ENCODE results near the gene IL22. TPM values are rescaled to one million over a fixed set of nuclear protein-coding genes. Genes with fewer than 3 reads are reported as not detected.

The IL22 gene
- total and polyA plus RNA-seq, 2 donors (not counting 1 experiment from before 2014, with no cell fraction given): not detected

- peak overlapping the region; percentile 5 for H2AFZ ChIP-seq (ENCODE audit: low read length)
- no peaks in the 10 kb centered on the region for H3K36me3 ChIP-seq (ENCODE audit: control insufficient read depth, insufficient read depth, low read length)
- peak overlapping the region in 2 of 4 experiments; percentile 23 to 49 for H3K4me3 ChIP-seq (replicated peaks in 1 of 4; ENCODE audit: control extremely low read depth in 1 of 4, insufficient read depth in 1 of 4, low read depth in 3 of 4, low read length in 4 of 4)
- no peak overlapping the region for H3K9ac ChIP-seq (ENCODE audit: insufficient read depth, low read length)
- H3K4me2 ChIP-seq (ENCODE audit: extremely low read depth, insufficient read depth, low read length): peak overlapping the region; percentile 28
- H3K9me3 ChIP-seq (ENCODE audit: control insufficient read depth, insufficient read depth, low read depth, low read length): no peaks in the 10 kb centered on the region
- H3K79me2 ChIP-seq (ENCODE audit: control insufficient read depth, insufficient read depth, low read length): no peaks in the 10 kb centered on the region
- TF ChIP-seq CTCF (conservative IDR thresholded peaks at IDR 0.05 in 1 of 2, IDR thresholded peaks at IDR 0.05 in 1 of 2; ENCODE audit: low read depth in 1 of 2, low read length in 2 of 2) (no peak), EZH2 (IDR thresholded peaks at IDR 0.05; ENCODE audit: low read length, missing control alignments) (no peak)
- peak; percentile 62 to 63 for DNase-seq (ENCODE audit: low read depth in 2 of 2)
- no peaks in the 10 kb centered on the region for H3K27me3 ChIP-seq (ENCODE audit: control insufficient read depth, insufficient read depth, low read length)
- peaks cover 4% of the 10 kb centered on the region for H3K4me1 ChIP-seq (ENCODE audit: control insufficient read depth, extremely low read depth, insufficient read depth, low read length)
- no peak overlapping the region for H3K27ac ChIP-seq (ENCODE audit: insufficient read depth, low read length)
- no peaks in the 10 kb centered on the region for H4K20me1 ChIP-seq (ENCODE audit: control insufficient read depth, extremely low read depth, insufficient read depth, low read length)
Observed at GRCh38 chr12:68245180-68246021, 8.0 kb downstream of the IL22 start.

DNA sequence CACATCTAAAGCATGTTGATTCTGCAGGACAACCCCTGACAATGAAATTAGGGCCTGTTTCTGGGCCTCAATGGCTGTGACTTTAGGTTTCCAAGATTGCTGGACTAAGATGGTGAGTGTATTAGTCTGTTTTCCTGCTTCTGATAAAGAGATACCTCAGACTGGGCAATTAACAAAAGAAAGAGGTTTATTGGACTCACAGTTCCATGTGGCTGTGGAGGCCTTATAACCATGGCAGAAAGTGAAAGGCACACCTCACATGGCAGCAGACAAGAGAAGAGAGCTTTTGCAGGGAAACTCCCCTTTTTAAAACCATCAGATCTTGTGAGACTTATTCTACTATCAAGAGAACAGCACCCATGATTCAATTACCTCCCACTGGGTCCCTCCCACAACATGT, 10.6 kb downstream of the IL22 start:
- H3K36me3 ChIP-seq (ENCODE audit: control insufficient read depth, insufficient read depth, low read length): no peaks in the 10 kb centered on the region
- no peak for DNase-seq (ENCODE audit: low read depth in 2 of 2)
- no peak overlapping the region for H3K4me3 ChIP-seq (replicated peaks in 1 of 4; ENCODE audit: control extremely low read depth in 1 of 4, insufficient read depth in 1 of 4, low read depth in 3 of 4, low read length in 4 of 4)
- H3K4me1 ChIP-seq (ENCODE audit: control insufficient read depth, extremely low read depth, insufficient read depth, low read length): peaks cover 11% of the 10 kb centered on the region
- TF ChIP-seq EZH2 (IDR thresholded peaks at IDR 0.05; ENCODE audit: low read length, missing control alignments): no peak
- H3K27ac ChIP-seq (ENCODE audit: insufficient read depth, low read length): no peak overlapping the region
- H3K9ac ChIP-seq (ENCODE audit: insufficient read depth, low read length): no peak overlapping the region
- no peaks in the 10 kb centered on the region for H3K27me3 ChIP-seq (ENCODE audit: control insufficient read depth, insufficient read depth, low read length)
- H3K4me2 ChIP-seq (ENCODE audit: extremely low read depth, insufficient read depth, low read length): no peak overlapping the region
- H3K9me3 ChIP-seq (ENCODE audit: control insufficient read depth, insufficient read depth, low read depth, low read length): no peaks in the 10 kb centered on the region
- H4K20me1 ChIP-seq (ENCODE audit: control insufficient read depth, extremely low read depth, insufficient read depth, low read length): no peaks in the 10 kb centered on the region
- H3K79me2 ChIP-seq (ENCODE audit: control insufficient read depth, insufficient read depth, low read length): no peaks in the 10 kb centered on the region
- H2AFZ ChIP-seq (ENCODE audit: low read length): no peak overlapping the region

- DNase-seq (ENCODE audit: low read depth in 2 of 2): peak; percentile 33 to 51
- TF ChIP-seq EZH2 (IDR thresholded peaks at IDR 0.05; ENCODE audit: low read length, missing control alignments) (no peak), CTCF (conservative IDR thresholded peaks at IDR 0.05 in 1 of 2, IDR thresholded peaks at IDR 0.05 in 1 of 2; ENCODE audit: low read depth in 1 of 2, low read length in 2 of 2) (no peak)
Observed at GRCh38 chr12:68240975-68241374, 12.4 kb downstream of the IL22 start.

More at GRCh38 chr12:68240975-68241374, 12.4 kb downstream of the IL22 start:
- Histone ChIP-seq H3K9ac (ENCODE audit: insufficient read depth, low read length) (no peak overlapping the region), H3K36me3 (ENCODE audit: control insufficient read depth, insufficient read depth, low read length) (no peaks in the 10 kb centered on the region), H3K4me1 (ENCODE audit: control insufficient read depth, extremely low read depth, insufficient read depth, low read length) (peaks cover 11% of the 10 kb centered on the region), H2AFZ (ENCODE audit: low read length) (peak overlapping the region; percentile 3), H3K4me2 (ENCODE audit: extremely low read depth, insufficient read depth, low read length) (peak overlapping the region; percentile 34), H4K20me1 (ENCODE audit: control insufficient read depth, extremely low read depth, insufficient read depth, low read length) (no peaks in the 10 kb centered on the region), H3K9me3 (ENCODE audit: control insufficient read depth, insufficient read depth, low read depth, low read length) (no peaks in the 10 kb centered on the region), H3K27me3 (ENCODE audit: control insufficient read depth, insufficient read depth, low read length) (no peaks in the 10 kb centered on the region), H3K4me3 (replicated peaks in 1 of 4; ENCODE audit: control extremely low read depth in 1 of 4, insufficient read depth in 1 of 4, low read depth in 3 of 4, low read length in 4 of 4) (no peak overlapping the region), H3K79me2 (ENCODE audit: control insufficient read depth, insufficient read depth, low read length) (no peaks in the 10 kb centered on the region), H3K27ac (ENCODE audit: insufficient read depth, low read length) (no peak overlapping the region)
